Lung (tissue), 12 donors: ENCODE results near the gene ZPR1. TPM values are rescaled to one million over a fixed set of nuclear protein-coding genes. Genes with fewer than 3 reads are reported as not detected.
A peak's percentile ranks its signal among the peaks of the same experiment; 100 is the strongest.
"Not testable (repeated sequence)": the region's sequence is repeated elsewhere in the genome, so short reads cannot be mapped to it uniquely, and the experiment has no call there.

ENCODE experiments used
- ATAC-seq: fragments of 200-7000 bp; cut with Tn5 transposase; one replicate; pipeline ENCODE4 v1.9.1; 2020; ENCODE audit warnings: moderate number of reproducible peaks; ENCODE audit not compliant: insufficient read depth, low FRiP score
- DNase-seq, 3 donors: peaks; one replicate each; pipeline ENCODE4 v3.0.0-alpha.2; 2013 to 2017
- H3K27ac ChIP-seq, 2 donors: one replicate each; pipeline ENCODE4 v1.5.1; 2013; ENCODE audit warnings: mild to moderate bottlenecking in 2 of 2, moderate library complexity in 2 of 2, control low read depth in 1 of 2, inconsistent platforms in 1 of 2, low read depth in 1 of 2, low read length in 1 of 2
- H3K27me3 ChIP-seq, 3 donors: one replicate each; pipeline ENCODE4 v1.5.1; 2013; ENCODE audit warnings: low read length in 2 of 3; ENCODE audit not compliant: control insufficient read depth in 3 of 3, insufficient read depth in 3 of 3
- H3K36me3 ChIP-seq, 4 donors: one replicate each; pipeline ENCODE4 v1.5.1; 2013; ENCODE audit warnings: low read length in 4 of 4, mild to moderate bottlenecking in 1 of 4, moderate library complexity in 1 of 4; ENCODE audit not compliant: control insufficient read depth in 4 of 4, insufficient read depth in 4 of 4
- H3K4me1 ChIP-seq, 5 donors: one replicate each; pipeline ENCODE4 v1.5.1; 2013; ENCODE audit warnings: low read length in 5 of 5, mild to moderate bottlenecking in 2 of 5, moderate library complexity in 1 of 5; ENCODE audit not compliant: control insufficient read depth in 5 of 5, insufficient read depth in 5 of 5
- H3K4me3 ChIP-seq: one replicate; pipeline ENCODE4 v1.5.1; 2013; ENCODE audit warnings: mild to moderate bottlenecking, control low read depth, moderate library complexity
- H3K9ac ChIP-seq, 2 donors: one replicate each; pipeline ENCODE4 v1.5.1; 2013; ENCODE audit warnings: low read length in 2 of 2, control low read depth in 1 of 2; ENCODE audit not compliant: insufficient read depth in 1 of 2
- H3K9me3 ChIP-seq, 4 donors: one replicate each; pipeline ENCODE4 v1.5.1; 2013; ENCODE audit warnings: low read length in 3 of 4, mild to moderate bottlenecking in 1 of 4, moderate library complexity in 1 of 4; ENCODE audit not compliant: control insufficient read depth in 4 of 4, insufficient read depth in 3 of 4
- CTCF ChIP-seq: IDR thresholded peaks from 2 replicates; pipeline ENCODE4 v1.5.1; 2012; ENCODE audit warnings: mild to moderate bottlenecking; ENCODE audit errors: control extremely low read depth, extremely low read depth
- WGBS, 2 donors: extraction: QIAGEN DNeasy Blood & Tissue Kit; methylation state at CpG; one replicate each; pipeline ENCODE4 v1.1.7; 2013; 5-methylcytosine and 5-hydroxymethylcytosine counted together
- polyA plus RNA-seq, 2 donors: library from polyadenylated mRNA; stranded (reverse); fragments of 200-250 nt; gene quantifications; one replicate each; pipeline ENCODE4 v1.2.1, GENCODE V29; 2013
- total RNA-seq, 2 donors: library from RNA; depleted of rRNA in 1 of 2; stranded (reverse); fragments of >200 nt in 1 of 2; gene quantifications; one replicate each; pipeline ENCODE4 v1.2.1, GENCODE V29; 2014 to 2021
- donor health status: control.
- donor health status: control.
- donor health status: Bipolar disorder and iron deficiency.
- donor health status: healthy.
- donor health status: DM: yes; HTN: yes; CAD: no.

ZPR1 gene
- total and polyA plus RNA-seq, 4 donors, result 19.4 to 50.9 (median 34.5) TPM

GRCh38 chr11:116807601-116808261 lies 19.9 kb upstream of the ZPR1 start:
- Histone ChIP-seq H3K4me1 (no peaks in the 10 kb centered on the region), H3K4me3 (no peak overlapping the region), H3K36me3 (no peaks in the 10 kb centered on the region), H3K9me3 (no peaks in the 10 kb centered on the region), H3K9ac (no peak overlapping the region), H3K27ac (peak overlapping the region in 1 of 2 donors; percentile 68), H3K27me3 (no peaks in the 10 kb centered on the region)
- TF ChIP-seq CTCF, result no peak
- 92% methylated on average over 6 of the region's 6 CpGs for WGBS, 2 donors
- ATAC-seq (no peak), DNase-seq (no peak)

- Histone ChIP-seq H3K4me3 (no peak overlapping the region), H3K9ac (no peak overlapping the region), H3K4me1 (no peaks in the 10 kb centered on the region), H3K27ac (no peak overlapping the region), H3K36me3 (no peaks in the 10 kb centered on the region), H3K9me3 (no peaks in the 10 kb centered on the region), H3K27me3 (no peaks in the 10 kb centered on the region)
- ATAC-seq (no peak), DNase-seq (no peak)
- WGBS, 2 donors, result 64 to 76% methylated on average over 3 of the region's 3 CpGs
- TF ChIP-seq CTCF, result no peak
These were observed 16.2 kb upstream of the ZPR1 start for GRCh38 chr11:116804001-116804400.

GRCh38 chr11:116801662-116802061 lies 13.8 kb upstream of the ZPR1 start:
- not testable (repeated sequence) for H3K4me1 ChIP-seq, ATAC-seq, H3K4me3 ChIP-seq, DNase-seq, H3K27ac ChIP-seq, H3K27me3 ChIP-seq, H3K9me3 ChIP-seq, H3K9ac ChIP-seq, H3K36me3 ChIP-seq

- H3K4me3 ChIP-seq, result no peak overlapping the region
- H3K9me3 ChIP-seq, result no peaks in the 10 kb centered on the region
- DNase-seq (no peak), ATAC-seq (no peak)
- H3K36me3 ChIP-seq, result no peaks in the 10 kb centered on the region
- H3K9ac ChIP-seq, result no peak overlapping the region
- H3K27me3 ChIP-seq, result peaks cover 0 to 2% (median 0%) of the 10 kb centered on the region in 3 donors
- 96 to 99% methylated on average over 2 of the region's 2 CpGs for WGBS, 2 donors
- no peak for TF ChIP-seq CTCF
- H3K27ac ChIP-seq, result no peak overlapping the region
- no peaks in the 10 kb centered on the region for H3K4me1 ChIP-seq
These were observed 12.8 kb upstream of the ZPR1 start for GRCh38 chr11:116800610-116801009.
